Measurements from ENCODE around the gene MRFAP1L1.
"Not testable (repeated sequence)": the region's sequence is repeated elsewhere in the genome, so short reads cannot be mapped to it uniquely, and the experiment has no call there.

Gene MRFAP1L1

GRCh38 chr4:6673660-6674499, 35.8 kb downstream of the MRFAP1L1 start:
- peak overlapping the region; percentile 89 for H2AFZ ChIP-seq
- peak overlapping the region; percentile 79 for H3K27ac ChIP-seq
- H3K9me3 ChIP-seq (ENCODE audit: control insufficient read depth, low read length): no peaks in the 10 kb centered on the region
- H3K4me2 ChIP-seq (ENCODE audit: low read length): peak overlapping the region; percentile 89
- peak overlapping the region; percentile 81 for H3K4me3 ChIP-seq (ENCODE audit: low read depth, low read length)
- no peaks in the 10 kb centered on the region for H3K36me3 ChIP-seq (ENCODE audit: control insufficient read depth, insufficient read depth, low read length)
- no peaks in the 10 kb centered on the region for H3K79me2 ChIP-seq
- no peaks in the 10 kb centered on the region for H3K4me1 ChIP-seq
- H3K27me3 ChIP-seq (ENCODE audit: control insufficient read depth, insufficient read depth, low read length): no peaks in the 10 kb centered on the region
- no peak overlapping the region for H3K9ac ChIP-seq
- no peak for TF ChIP-seq CTCF (IDR thresholded peaks at IDR 0.05)

GRCh38 chr4:6673191-6673659, 36.4 kb downstream of the MRFAP1L1 start:
- not testable (repeated sequence) for H3K9me3 ChIP-seq (ENCODE audit: control insufficient read depth, low read length); H3K9ac ChIP-seq; H3K36me3 ChIP-seq (ENCODE audit: control insufficient read depth, insufficient read depth, low read length); H3K4me1 ChIP-seq; H3K79me2 ChIP-seq; H3K27me3 ChIP-seq (ENCODE audit: control insufficient read depth, insufficient read depth, low read length)
- peak overlapping the region; percentile 89 for H3K4me2 ChIP-seq (ENCODE audit: low read length)
- H2AFZ ChIP-seq: peak overlapping the region; percentile 89
- H3K27ac ChIP-seq: peak overlapping the region; percentile 79
- H3K4me3 ChIP-seq (ENCODE audit: low read depth, low read length): peak overlapping the region; percentile 81

DNA sequence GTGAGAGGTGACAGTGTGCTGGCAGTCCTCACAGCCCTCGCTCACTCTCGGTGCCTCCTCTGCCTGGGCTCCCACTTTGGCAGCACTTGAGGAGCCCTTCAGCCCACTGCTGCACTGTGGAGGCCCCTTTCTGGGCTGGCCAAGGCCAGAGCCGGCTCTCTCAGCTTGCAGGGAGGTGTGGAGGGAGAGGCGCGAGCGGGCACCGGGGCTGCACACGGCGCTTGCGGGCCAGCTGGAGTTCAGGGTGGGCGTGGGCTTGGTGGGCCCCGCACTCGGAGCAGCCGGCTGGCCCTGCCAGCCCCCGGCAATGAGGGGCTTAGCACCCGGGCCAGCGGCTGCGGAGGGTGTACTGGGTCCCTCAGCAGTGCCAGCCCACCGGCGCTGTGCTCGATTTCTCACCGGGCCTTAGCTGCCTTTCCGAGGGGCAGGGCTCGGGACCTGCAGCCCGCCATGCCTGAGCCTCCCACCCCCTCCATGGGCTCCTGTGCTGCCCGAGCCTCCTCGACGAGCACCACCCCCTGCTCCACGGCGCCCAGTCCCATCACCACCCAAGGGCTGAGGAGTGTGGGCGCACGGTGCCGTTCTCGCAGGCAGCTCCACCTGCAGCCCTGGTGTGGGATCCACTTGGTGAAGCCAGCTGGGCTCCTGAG, 37.0 kb downstream of the MRFAP1L1 start:
- not testable (repeated sequence) for H3K9ac ChIP-seq; H3K4me2 ChIP-seq (ENCODE audit: low read length); H3K9me3 ChIP-seq (ENCODE audit: control insufficient read depth, low read length); H3K27me3 ChIP-seq (ENCODE audit: control insufficient read depth, insufficient read depth, low read length); H3K36me3 ChIP-seq (ENCODE audit: control insufficient read depth, insufficient read depth, low read length); H3K79me2 ChIP-seq; H3K27ac ChIP-seq; H2AFZ ChIP-seq; H3K4me1 ChIP-seq; H3K4me3 ChIP-seq (ENCODE audit: low read depth, low read length)

DNA sequence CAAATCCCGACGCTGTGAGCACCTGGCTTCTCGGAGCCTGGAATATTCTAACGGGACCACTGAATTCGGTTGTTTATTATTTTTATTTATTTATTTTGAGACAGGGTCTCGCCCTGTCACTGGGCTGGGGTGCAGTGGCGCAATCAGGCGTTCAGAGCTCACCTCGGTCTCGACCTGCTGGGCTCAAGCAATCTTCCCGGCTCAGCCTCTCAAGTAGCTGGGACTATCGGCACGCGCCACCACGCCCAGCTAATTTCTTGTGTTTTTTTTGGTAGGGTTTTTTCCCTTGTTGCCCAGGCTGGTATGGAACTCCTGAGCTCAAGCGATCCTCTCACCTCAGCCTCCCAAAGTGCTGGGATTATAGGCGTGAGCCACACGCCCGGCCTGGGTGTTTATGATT, 37.5 kb downstream of the MRFAP1L1 start:
- no peaks in the 10 kb centered on the region for H3K27me3 ChIP-seq (ENCODE audit: control insufficient read depth, insufficient read depth, low read length)
- no peaks in the 10 kb centered on the region for H3K79me2 ChIP-seq
- no peak overlapping the region for H3K27ac ChIP-seq
- H3K4me3 ChIP-seq (ENCODE audit: low read depth, low read length): no peak overlapping the region
- no peaks in the 10 kb centered on the region for H3K36me3 ChIP-seq (ENCODE audit: control insufficient read depth, insufficient read depth, low read length)
- no peak overlapping the region for H3K9ac ChIP-seq
- no peak overlapping the region for H3K4me2 ChIP-seq (ENCODE audit: low read length)
- H3K4me1 ChIP-seq: no peaks in the 10 kb centered on the region
- TF ChIP-seq CTCF (IDR thresholded peaks at IDR 0.05): no peak
- H3K9me3 ChIP-seq (ENCODE audit: control insufficient read depth, low read length): no peaks in the 10 kb centered on the region
- H2AFZ ChIP-seq: no peak overlapping the region

DNA sequence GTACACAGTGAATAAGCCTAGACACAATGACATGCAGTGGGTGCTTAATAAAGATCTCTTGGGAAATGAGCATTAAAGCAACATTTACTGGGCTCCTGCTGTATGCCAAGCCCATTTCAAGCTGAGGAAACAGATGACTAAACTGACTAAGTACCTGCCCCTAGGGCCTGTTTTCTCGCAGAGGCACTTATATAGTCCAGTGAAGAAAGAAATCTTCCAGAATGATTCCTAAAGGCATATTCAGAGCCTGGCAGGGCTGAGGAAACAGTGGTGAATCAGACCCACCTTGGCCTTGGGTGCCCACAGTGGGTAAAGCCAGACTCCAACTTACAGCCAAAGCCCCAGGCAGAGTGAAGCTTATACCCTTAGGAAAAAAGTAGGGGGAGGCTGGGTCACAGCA, 38.0 kb downstream of the MRFAP1L1 start:
- TF ChIP-seq CTCF (IDR thresholded peaks at IDR 0.05): no peak
- no peak overlapping the region for H3K9ac ChIP-seq

More for the DNA sequence above, 38.0 kb downstream of the MRFAP1L1 start:
- no peak overlapping the region for H3K4me3 ChIP-seq (ENCODE audit: low read depth, low read length)
- no peaks in the 10 kb centered on the region for H3K9me3 ChIP-seq (ENCODE audit: control insufficient read depth, low read length)
- H3K36me3 ChIP-seq (ENCODE audit: control insufficient read depth, insufficient read depth, low read length): no peaks in the 10 kb centered on the region
- H3K4me2 ChIP-seq (ENCODE audit: low read length): no peak overlapping the region
- no peak overlapping the region for H2AFZ ChIP-seq
- H3K79me2 ChIP-seq: no peaks in the 10 kb centered on the region
- no peak overlapping the region for H3K27ac ChIP-seq
- H3K4me1 ChIP-seq: no peaks in the 10 kb centered on the region
- no peaks in the 10 kb centered on the region for H3K27me3 ChIP-seq (ENCODE audit: control insufficient read depth, insufficient read depth, low read length)
